Neutrophil (primary cell): ENCODE data around the gene NMUR2.

ENCODE experiments used
- H3K27ac ChIP-seq: fragments of 200-600 bp; sonication (generic); 2 replicates; pipeline ENCODE4 v1.5.1; 2016; ENCODE audit warnings: mild to moderate bottlenecking, moderate library complexity
- H3K27me3 ChIP-seq: fragments of 200-600 bp; sonication (generic); 2 replicates; pipeline ENCODE4 v1.6.0; 2016; ENCODE audit warnings: mild to moderate bottlenecking
- H3K36me3 ChIP-seq: fragments of 200-600 bp; sonication (generic); 2 replicates; pipeline ENCODE4 v1.5.1; 2017
- H3K4me1 ChIP-seq, 2 experiments: fragments of 200-600 bp in 1 of 2; sonication (generic) in 1 of 2; 1 replicate in 1 of 2; 2 replicates in 1 of 2; pipeline versions ENCODE4 v1.5.1 to v1.6.1; 2013 to 2016; ENCODE audit warnings: low read depth in 1 of 2, low read length in 1 of 2, mild to moderate bottlenecking in 1 of 2, moderate library complexity in 1 of 2; ENCODE audit not compliant: control insufficient read depth in 1 of 2, insufficient read depth in 1 of 2
- H3K4me3 ChIP-seq, 2 experiments: fragments of 200-600 bp in 1 of 2; sonication (generic) in 1 of 2; 1 replicate in 1 of 2; 2 replicates in 1 of 2; pipeline ENCODE4 v1.5.1; 2013 to 2016; ENCODE audit warnings: low read depth in 1 of 2, low read length in 1 of 2, mild to moderate bottlenecking in 1 of 2, moderate library complexity in 1 of 2
- H3K9me3 ChIP-seq: fragments of 200-600 bp; sonication (generic); 2 replicates; pipeline ENCODE4 v1.5.1; 2016
- TF ChIP-seq, protein P1 (sequence below): fragments of 200-600 bp; sonication (generic); IDR thresholded peaks from 2 replicates; pipeline ENCODE4 v1.5.1; 2016; ENCODE audit warnings: antibody characterized with exemption

Gene NMUR2

DNA sequence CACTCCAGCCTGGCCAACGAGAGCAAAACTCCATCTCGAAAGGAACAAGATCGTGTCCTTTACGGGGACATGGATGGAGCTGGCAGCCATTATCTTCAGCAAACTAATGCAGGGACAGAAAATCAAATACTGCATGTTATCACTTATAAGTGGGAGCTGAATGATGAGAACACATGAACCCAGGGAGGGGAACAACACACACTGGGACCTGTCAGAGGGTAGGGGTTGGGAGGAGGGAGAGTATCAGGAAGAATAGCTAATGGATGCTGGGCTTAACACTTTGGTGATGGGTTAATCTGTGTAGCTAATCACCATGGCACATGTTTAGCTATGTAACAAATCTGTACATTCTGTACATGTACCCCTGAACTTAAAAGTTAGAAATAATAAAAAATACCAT is 40.9 kb downstream of the NMUR2 start:
- H3K9me3 ChIP-seq, result no peaks in the 10 kb centered on the region
- H3K27me3 ChIP-seq, result no peaks in the 10 kb centered on the region
- H3K4me1 ChIP-seq, result no peaks in the 10 kb centered on the region
- no peak overlapping the region for H3K27ac ChIP-seq
- H3K36me3 ChIP-seq, result no peaks in the 10 kb centered on the region
- TF ChIP-seq, protein P1, sequence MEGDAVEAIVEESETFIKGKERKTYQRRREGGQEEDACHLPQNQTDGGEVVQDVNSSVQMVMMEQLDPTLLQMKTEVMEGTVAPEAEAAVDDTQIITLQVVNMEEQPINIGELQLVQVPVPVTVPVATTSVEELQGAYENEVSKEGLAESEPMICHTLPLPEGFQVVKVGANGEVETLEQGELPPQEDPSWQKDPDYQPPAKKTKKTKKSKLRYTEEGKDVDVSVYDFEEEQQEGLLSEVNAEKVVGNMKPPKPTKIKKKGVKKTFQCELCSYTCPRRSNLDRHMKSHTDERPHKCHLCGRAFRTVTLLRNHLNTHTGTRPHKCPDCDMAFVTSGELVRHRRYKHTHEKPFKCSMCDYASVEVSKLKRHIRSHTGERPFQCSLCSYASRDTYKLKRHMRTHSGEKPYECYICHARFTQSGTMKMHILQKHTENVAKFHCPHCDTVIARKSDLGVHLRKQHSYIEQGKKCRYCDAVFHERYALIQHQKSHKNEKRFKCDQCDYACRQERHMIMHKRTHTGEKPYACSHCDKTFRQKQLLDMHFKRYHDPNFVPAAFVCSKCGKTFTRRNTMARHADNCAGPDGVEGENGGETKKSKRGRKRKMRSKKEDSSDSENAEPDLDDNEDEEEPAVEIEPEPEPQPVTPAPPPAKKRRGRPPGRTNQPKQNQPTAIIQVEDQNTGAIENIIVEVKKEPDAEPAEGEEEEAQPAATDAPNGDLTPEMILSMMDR, result no peak
- no peak overlapping the region for H3K4me3 ChIP-seq

DNA sequence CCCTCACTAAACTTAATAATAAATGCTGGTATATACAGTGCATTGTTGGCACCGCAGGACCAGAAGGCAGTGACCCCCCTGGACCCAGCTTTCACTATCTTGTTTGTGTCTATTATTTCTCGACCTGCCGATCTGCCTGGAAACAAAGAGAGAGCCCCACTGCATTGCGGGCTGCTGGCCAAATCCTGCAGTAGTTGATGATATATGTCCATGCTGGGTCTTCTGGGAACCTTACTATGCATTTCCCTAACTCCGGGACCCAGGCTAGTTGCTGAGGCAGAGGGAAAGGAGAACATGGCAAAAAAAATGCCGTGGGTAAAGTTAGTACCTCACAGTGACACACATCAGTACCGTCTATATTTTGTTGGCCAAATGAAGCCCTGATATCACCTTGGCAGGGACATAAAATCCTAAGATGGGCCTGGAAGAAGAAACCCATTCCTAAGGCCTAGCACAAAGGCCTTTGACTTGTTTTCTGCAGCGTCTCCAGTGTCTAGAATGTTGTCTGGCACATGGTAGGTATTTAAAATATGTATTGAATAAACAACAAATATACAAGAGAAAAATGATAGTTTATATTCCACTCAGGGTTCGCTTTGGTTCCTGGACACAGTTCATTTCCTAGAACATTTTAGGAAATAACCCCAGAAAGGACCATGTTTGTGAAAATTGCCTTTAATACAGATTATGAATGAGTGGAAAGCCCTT is 46.1 kb downstream of the NMUR2 start:
- Histone ChIP-seq H3K27me3 (no peaks in the 10 kb centered on the region), H3K36me3 (no peaks in the 10 kb centered on the region), H3K4me3 (no peak overlapping the region), H3K27ac (no peak overlapping the region), H3K9me3 (no peaks in the 10 kb centered on the region), H3K4me1 (no peaks in the 10 kb centered on the region)
- TF ChIP-seq, protein P1, result no peak

DNA sequence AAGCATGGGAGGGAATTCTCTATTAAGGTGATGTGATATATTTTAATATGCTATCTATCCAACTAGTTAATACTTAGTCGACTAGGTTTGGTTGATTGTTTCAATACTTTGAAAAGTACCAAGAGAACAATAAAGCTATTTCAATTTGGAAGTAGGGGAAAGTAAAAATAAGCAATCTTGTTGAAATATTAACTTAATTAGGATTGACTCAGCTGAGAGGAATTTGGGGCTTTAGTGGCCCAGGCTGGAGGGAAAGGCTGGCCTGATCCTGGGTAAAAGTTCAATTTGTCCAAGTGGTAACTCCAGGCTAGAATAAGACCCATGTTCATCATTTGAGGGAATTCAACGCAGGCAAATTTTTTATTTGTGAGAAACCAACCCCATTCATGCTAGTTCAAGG is 48.6 kb downstream of the NMUR2 start:
- no peaks in the 10 kb centered on the region for H3K27me3 ChIP-seq
- no peak overlapping the region for H3K27ac ChIP-seq
- H3K4me1 ChIP-seq, result no peaks in the 10 kb centered on the region
- H3K36me3 ChIP-seq, result no peaks in the 10 kb centered on the region
- no peak overlapping the region for H3K4me3 ChIP-seq
- no peaks in the 10 kb centered on the region for H3K9me3 ChIP-seq
- TF ChIP-seq, protein P1, result no peak

DNA sequence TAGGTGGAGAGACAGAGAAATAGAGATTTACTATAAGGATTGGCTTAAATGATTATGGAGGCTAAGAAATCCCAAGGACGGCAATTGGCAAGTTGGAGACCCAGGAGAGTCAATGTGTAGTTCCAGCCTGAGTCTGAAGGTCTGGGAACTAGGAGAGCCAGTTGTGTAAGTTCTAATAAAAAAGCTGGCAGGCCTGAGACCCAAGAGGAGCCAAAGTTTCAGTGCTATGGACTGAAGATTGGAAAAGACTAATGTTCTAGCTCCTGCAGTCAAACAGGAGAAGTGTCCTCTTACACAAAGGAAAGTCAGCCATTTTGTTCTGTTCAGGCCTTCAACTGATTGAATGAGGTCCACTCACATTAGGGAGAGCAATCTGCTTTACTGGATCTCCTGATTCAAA is 50.0 kb downstream of the NMUR2 start:
- H3K4me1 ChIP-seq, result no peaks in the 10 kb centered on the region
- H3K36me3 ChIP-seq, result no peaks in the 10 kb centered on the region
- no peaks in the 10 kb centered on the region for H3K27me3 ChIP-seq
- no peak overlapping the region for H3K27ac ChIP-seq
- TF ChIP-seq, protein P1, result no peak
- no peak overlapping the region for H3K4me3 ChIP-seq
- H3K9me3 ChIP-seq, result no peaks in the 10 kb centered on the region

DNA sequence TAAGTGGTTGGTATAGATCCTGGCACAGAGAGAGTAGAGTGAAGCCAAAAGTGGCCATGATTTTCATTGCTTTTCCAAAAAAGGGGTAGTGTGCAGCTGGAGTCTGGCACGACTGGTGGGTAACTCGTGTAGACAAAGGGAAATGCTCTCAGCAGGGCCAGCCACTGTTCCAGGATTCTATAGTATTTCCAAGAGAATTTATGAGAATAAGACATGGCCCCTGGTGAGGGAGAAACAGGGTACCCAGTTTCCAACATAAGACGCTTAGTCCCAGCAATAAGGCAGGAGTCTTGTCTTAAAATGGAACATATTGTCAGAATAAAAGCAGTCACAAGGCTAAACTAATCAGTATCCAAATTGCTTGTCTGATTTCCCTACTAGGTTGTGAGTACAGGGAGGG is 52.1 kb downstream of the NMUR2 start:
- Histone ChIP-seq H3K4me3 (no peak overlapping the region), H3K9me3 (no peaks in the 10 kb centered on the region), H3K36me3 (no peaks in the 10 kb centered on the region), H3K27ac (no peak overlapping the region), H3K27me3 (no peaks in the 10 kb centered on the region), H3K4me1 (no peaks in the 10 kb centered on the region)
- TF ChIP-seq, protein P1, result no peak
